HG02840 (cell line): Measurements from ENCODE around the gene MTIF3.

Source experiments
- ATAC-seq: cut with Tn5 transposase; IDR thresholded peaks from one replicate; pipeline ENCODE4 v1.9.1; 2021; ENCODE audit warnings: mild to moderate bottlenecking, moderate library complexity, moderate number of reproducible peaks; ENCODE audit not compliant: unreplicated experiment, low FRiP score

Gene MTIF3

GRCh38 chr13:27461940-27462584 is 11.7 kb upstream of the MTIF3 start:
- ATAC-seq = no peak

GRCh38 chr13:27455331-27455855 is 5.0 kb upstream of the MTIF3 start:
- ATAC-seq = no peak

GRCh38 chr13:27450921-27451471 is 632 bp upstream of the MTIF3 start:
- ATAC-seq = no peak

DNA sequence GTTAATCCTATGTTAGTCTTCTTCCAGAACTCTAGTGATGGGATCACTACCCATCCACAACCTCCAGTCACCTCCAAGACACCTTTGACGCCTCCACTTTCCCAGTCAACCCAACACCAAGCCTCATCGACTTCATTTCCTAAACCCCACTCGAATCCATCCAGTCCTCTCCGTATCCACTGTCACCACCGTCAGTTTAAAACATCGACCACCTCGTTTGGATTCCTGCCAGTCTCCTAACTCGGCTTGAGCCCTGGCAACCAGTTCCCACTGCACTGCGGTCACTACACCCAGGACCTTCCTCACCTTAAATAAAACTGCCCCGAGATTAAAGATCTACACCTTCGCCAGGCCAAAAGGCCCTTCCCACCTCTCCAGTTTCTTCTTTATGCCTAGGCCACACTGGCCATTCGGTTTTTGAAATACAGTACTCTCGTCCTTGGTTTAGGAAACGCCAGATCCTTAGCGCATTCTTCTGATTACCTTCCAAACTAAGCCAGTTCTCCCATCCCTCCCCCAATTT is 1.2 kb downstream of the MTIF3 start:
- ATAC-seq = no peak

GRCh38 chr13:27448308-27448707 is 2.1 kb downstream of the MTIF3 start:
- no peak for ATAC-seq

GRCh38 chr13:27446986-27447583 is 3.3 kb downstream of the MTIF3 start:
- no peak for ATAC-seq

DNA sequence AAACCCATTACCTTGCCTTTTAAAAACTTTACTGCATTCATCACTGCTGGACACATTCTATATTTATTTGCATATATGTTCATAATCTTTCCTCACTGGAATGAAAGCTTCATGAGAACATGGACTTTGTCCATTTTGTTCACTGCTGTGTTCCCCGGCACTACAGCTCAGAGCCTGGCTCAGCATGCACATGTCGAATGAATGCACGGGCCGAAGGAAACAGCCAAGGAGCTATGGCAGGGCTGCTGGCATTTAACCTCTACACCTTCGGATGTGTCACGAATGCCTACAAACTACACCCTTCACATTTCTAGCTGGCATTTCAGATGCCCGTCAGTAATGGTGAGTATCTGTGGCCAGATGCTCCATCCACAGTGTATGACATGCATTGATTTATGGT is 7.6 kb downstream of the MTIF3 start:
- no peak for ATAC-seq

DNA sequence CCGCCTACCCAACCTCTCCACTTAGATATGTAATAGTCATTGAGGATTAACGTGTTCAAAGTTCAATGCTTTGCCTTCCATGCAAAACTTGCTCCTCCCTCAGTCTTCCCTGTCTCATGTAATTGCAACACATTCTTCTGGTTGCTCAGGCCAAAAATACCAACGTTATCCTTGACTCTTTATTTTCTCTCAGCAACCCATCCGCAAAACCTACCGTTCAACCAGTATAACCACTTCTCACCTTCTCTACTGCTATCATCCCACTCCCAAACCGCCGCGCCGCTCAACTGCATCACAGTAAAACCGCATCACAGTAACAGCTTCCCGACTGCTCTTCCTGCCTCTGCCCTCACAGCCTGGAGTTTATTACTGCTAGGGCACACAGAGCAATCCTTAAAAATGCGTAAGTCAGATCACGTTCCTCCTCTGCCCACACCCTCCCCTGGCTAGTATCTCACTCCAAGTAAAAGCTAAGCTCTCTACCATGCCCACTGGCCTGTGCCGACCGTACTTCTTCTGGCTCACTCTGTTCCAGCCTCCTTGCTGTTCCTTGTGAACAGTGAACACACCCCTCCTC is 8.2 kb downstream of the MTIF3 start:
- ATAC-seq = no peak

GRCh38 chr13:27440408-27440807 is 10.0 kb downstream of the MTIF3 start:
- no peak for ATAC-seq

DNA sequence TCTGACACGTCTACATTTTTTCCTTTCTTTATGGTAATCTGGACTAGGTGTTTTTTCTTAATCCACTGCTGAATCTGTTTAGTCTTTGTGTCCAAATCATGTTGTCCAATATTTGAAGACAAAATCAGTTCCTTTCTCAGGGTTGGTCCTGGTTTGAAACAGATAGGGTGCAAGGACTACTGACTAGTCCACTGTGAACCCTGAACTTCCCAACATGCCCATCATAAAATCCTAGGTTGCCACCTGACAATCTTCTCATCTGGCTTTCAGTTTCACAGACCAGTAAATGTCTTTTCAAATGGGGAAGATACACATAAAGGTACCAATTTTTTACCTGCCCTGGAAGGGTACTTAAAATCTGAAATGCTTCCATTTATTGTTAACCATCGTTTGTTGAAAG is 13.2 kb downstream of the MTIF3 start:
- ATAC-seq = no peak

DNA sequence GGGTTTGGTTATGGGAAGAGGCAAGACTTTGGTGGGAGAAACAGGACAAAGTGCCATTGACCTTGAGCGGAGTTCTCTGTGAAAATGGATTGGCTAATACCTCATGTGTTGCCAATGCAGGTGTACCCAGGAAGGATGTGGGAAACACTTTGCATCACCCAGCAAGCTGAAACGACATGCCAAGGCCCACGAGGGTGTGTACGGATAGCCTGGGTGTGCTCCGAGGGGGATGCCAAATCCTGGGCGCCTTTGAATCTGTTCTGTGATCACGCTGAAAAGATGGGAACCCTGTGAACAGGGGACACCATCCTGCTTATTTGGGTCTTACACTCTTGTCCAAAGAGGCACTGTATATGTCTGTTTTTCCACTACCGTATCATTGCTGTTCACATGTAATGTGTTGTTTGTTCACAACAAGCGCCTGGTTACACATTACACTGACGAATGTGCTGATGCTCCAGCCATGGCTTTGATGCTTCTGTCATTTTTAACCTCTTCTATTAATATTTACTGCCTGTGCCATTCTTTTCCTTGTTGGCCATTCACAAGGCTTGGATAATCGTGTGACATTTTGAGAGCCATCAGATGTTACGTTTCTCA is 17.7 kb downstream of the MTIF3 start:
- no peak for ATAC-seq

DNA sequence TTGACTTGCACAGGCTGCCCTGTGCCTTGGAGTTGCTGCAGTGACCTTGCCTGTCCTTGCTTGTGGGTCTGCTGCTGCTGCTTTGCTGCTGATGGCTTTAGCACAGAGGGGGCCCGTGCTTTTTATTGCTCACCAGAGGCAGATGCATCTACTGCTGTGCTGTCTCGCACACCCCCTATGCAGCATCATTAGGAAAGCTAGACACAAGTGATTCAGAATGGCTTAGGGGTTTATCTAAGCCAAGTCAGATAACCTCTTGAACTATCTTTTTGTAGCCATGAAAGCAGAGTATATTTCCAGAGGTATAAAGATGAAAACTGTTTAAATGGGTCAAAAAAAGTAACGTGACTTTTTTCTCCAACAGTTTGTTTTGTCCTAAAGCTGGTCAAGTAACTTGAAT is 18.2 kb downstream of the MTIF3 start:
- no peak for ATAC-seq

DNA sequence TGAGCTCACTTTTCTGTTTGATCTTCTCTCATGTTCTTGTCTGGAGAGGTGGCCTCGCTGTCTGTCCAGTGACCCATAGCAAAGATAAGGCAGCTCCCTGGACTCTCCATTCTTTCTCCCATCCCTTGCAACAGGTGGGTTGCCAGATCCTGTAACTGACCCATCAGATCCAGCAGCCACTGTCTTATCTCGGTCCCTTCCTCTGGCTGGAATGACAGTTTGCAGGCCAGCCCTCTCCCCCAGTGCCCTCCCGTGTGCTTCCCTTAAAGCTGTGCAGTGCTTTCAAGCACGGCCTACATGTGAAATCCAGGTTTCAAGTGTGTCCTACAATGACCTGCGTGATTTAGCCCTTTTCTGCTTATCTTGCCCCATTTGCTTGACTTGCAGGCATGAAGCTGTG is 22.2 kb downstream of the MTIF3 start:
- ATAC-seq = no peak

GRCh38 chr13:27427641-27428040 is 22.7 kb downstream of the MTIF3 start:
- ATAC-seq = no peak

DNA sequence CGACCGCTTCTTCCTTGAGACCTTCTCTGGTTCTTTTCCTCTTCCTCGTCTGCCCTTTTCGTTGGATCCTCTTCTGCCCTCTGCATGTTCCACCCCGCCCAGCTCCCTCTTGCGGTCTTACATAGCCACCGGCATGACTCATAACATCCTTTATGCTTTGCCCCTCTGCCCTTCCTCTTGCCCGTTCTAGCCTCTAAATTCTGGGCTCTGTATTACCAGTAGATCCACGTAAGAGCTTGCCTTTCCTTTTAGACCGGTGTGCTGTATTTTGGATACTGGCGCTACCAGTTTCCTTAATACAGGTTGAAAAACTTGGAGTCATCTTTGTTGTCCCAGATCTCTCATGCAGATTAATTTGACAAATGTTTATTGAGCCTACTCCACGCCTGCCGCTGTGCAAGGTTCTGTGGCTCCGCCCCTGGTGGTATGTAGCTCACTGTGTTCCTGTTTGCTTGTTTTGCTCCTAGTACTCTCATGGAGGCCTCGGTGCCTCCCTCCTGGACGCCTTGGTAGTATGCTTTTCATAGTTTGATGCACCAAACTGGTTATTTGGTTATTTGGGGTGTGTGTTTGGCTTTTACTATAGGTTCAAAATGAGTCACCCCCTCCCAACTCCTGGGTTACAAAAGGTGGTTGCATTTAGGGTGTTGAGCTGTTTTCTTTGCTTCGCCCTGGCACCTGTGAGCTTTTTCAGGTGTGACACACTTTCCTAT is 24.3 kb downstream of the MTIF3 start:
- ATAC-seq = peak; percentile 48

DNA sequence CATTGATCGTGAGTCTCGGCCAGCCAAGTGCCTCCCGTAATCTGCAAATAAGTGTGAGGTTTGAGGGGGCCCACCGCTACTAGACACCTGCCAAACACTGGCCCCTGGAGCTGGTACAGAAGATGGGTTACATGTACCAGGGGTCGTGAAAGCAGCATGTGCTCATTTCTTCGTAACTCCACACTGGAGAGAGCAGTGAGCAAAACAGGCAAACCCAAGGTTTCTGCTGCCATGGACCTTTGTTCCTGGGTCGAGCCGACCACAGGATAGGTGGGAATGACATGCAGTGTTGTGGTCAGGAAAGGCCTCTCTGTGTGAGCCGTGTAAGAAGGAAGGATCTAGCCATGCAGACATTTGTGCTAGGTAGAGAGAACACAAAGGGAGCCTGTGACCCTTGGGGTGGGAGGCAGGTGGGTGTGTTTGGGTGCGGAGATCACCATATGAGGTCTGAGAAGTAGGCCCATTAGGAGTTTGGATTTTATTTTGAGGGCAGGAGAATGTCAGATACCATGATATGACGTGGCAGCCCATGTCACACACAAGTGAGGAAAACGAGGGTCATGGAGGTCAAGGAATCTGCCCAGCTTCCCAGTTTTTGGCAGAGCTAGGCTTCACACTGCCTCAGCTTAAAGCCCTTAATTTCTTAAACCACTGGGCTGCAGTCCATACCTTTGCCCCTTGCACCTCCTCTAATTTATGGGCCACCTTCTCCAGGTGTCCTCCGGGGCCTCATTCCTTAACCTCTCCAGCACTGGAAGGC is 25.0 kb downstream of the MTIF3 start:
- ATAC-seq = no peak

GRCh38 chr13:27424246-27425157 is 25.9 kb downstream of the MTIF3 start, which contains the start of gene GTF3A:
Gene GTF3A (plus strand): TSS chr13:27424619.
- ATAC-seq = peak; percentile 73

DNA sequence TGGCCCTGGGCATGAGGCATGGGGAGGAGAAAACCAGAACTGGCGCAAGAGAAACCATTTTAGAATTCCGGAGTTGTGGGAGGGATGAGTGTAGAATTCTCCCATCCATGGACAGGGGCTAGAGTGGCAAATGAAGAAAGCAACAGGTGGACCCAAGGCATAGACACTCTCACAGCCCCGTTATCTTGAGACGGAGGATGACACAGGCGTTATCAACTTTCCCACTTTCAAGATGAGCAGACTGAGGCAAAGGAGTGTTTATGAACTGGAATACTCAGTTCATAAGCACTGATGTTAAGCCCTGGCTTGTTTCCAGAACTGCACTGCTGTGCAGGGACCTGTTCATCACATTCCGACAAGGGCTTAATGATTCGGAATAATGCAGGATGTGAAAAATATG is 27.0 kb downstream of the MTIF3 start:
- ATAC-seq = no peak
